Stimulated activated CD4-positive, alpha-beta T cell treated with anti-CD3 and anti-CD28 coated beads, TNF-alpha, amount 100 ng/mL, for 1 hour (primary cell): Measurements from ENCODE around the gene SPATA2.
"Not testable (repeated sequence)": the region's sequence is repeated elsewhere in the genome, so short reads cannot be mapped to it uniquely, and the experiment has no call there.

Experiments
- DNase-seq, 3 donors: peaks; one replicate each; pipeline ENCODE4 v3.0.0-alpha.2; 2020; ENCODE audit warnings: low read depth in 3 of 3, low spot score in 1 of 3

The SPATA2 gene

DNA sequence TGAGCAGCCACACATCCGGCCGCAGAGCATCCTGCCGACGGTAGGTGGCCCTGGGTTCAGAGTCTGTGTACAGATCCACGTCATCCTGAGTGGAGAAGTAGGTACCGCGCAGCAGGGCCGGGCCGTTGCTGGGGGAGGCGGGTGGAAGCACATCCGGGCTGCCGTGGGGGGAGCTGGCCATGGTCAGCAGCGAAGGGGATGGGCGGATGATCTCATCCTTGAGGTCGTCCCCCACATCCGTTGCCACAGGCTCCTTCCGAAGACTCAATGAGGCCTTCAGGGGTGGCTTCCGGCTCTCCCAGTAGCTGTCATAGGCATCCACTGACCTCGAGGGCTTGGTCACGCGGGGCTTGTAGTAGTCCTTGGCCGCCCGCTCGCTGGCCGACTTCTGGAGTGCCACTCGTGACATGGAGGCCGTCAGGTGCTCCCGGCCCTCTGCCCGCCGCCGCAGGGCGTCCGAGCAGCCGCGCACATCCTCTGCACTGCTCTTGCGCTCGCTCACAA lies 9.2 kb downstream of the SPATA2 start:
- no peak for DNase-seq

DNA sequence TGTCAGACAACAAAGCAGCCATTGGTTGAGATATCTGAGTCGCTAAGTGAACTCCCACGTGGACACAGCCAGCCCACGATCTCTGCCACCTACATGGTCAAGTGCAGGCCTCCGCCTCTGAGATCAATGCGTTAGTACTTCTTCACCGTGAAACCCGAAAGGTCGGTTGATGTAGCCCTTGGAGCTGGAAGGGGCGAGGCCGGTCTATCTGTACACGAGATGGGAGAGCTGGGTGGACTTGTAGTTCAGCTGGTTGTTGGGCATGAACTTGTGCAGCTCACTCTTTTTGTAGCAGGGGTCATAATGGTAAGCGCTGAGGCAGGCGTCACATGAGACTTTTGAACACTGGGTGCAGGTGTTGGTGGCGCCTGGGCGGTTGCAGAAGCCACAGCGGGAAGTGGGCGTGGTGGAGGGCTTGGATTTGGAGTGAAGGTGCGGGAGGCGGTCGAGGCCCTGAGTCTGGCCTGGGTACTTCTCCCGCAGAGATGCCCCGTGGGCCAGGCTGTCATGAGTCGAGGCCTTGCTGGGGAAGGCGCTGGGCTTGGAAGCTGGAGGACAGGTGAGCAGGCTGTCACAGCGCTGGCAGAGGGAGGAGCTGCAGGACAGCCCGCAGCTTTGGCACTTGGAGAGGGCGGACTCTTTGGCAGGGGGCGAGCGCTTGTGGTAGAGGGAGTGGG lies 9.8 kb downstream of the SPATA2 start:
- no peak for DNase-seq

DNA sequence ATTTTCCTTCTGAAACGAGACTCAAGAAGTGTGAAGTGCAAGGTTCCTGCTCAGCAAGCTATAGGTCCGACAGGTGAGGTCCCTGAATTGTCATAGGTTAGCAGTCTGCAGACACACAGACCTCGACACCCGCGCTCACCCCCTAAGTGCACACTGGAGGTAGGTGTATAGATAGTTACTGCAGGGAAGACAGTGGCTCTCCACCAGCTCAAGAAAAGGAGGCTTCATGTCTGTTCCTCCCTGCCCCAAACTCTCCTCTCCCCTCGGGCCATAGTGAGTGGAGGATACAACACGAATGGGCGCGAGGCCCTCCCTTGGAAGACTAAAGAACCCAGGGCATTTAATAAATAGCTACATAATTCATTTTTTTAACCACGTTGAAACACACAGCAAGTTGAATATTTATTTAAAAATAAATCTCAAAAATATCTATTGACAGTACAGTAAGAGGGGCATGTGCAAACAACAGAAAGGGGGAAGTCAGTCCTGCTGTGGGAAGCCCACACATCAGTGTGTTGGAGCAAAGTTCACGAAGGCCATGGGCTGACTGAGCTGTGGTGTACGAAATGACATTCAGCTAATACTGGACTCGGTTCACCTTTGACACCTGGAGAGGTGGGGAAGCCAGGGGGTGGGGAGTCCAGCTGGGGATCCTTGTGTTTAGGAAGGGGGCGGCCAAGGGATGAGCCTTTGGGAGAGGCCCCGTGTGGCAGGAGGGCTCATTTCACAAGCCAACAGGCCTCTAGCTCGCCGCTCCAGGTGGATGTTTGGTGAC lies 10.7 kb downstream of the SPATA2 start:
- DNase-seq = no peak

DNA sequence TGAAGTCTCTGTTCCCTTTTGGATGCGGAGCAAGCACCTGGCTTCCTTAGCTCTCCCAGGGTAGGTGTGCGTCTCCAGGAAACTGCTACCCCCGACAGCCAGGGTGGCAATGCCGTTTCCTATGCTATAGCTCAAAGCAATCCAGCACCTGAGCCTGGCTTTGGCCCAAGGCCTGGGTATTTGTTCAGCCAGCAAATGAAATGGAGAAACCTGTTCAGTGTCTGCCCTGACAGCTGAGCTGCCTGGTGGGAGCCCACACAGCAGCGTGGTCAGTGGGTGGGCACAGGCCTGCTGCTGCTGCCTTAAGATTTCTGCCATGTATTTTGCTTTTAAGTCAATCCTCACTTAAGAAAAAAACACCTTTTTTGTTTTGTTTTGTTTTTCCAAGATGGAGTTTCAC lies 13.7 kb downstream of the SPATA2 start:
- no peak for DNase-seq

DNA sequence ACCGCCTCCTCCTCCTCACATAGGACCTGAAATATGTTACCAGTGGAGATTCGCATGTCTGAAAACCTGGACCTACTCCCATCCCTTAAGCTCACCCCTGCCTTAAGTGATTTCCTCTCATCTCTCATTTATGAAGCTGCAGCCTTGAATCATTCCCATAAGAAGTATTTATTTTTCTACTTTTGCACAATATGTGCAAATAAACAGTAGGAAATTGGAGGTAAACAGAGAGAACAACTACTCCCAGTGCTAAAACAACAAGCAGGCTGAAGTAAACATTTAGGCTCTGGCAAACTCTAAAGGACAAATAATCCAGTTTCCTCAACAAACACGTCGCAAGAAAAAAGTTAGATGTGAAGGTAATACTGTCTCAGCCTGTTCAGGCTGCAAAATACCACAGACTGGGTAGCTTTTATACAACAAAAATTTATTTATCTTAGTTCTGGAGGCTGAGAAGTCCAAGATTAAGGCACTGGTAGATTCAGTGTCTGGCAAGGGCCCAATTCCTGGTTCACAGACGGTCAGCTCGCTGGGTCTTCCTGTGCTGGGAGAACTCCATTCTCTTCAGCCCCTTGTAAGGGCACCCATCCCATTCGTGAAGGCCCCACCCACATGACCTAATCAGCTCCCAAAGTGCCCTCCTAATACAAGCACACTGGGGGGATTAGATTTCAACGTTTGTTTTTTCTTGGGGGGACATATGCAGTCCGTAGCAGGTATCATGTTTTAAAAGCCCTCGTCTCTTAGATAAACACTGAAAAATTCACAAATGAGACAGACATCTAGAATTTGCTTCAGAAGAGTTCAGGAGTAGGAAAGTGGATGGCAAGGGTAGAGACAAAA lies 15.6 kb downstream of the SPATA2 start:
- DNase-seq = no peak

DNA sequence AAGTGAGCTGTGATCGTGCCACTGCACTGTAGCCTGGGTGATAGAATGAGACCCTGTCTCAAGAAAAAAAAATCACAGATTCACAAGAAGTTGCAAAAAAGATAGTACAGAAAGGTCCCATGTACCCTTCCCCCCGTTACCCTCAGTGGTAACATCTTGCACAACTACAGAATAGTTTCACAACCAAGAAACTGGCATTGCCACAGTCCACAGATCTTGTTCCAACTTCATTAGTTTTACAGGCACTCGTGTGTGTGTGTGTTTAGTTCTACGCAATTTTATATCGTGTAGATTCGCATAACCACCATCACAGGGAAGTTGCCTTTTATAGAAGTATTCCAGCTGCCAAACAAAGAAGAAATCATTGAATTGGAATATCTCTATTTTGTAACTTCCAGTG lies 19.1 kb downstream of the SPATA2 start:
- DNase-seq = no peak

DNA sequence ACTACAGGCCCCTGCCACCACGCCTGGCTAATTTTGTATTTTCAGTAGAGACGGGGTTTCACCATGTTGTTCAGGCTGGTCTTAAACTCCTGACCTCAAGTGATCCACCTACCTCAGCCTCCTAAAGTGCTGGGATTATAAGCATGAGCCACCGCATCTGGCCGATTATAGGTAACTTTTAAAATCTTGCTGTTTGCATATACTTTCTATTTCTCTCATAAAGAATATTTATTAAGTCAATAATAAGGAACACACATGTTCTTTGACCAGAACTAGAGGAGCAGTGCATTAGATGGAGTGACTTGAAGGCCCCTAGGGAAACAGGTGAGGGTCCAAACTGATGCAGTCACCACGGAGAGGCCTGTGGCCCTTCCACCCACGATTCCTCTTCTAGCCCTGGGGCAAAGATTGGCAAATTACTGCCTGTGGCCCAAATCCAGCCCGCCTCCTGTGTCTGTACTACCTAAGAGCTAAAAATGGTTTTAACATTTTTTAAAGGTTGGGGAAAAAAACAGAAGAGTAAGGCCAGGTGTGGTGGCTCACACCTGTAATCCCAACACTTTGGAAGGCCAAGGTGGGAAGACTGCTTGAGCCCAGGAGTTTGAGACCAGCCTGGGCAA lies 19.7 kb downstream of the SPATA2 start:
- not testable (repeated sequence) for DNase-seq

DNA sequence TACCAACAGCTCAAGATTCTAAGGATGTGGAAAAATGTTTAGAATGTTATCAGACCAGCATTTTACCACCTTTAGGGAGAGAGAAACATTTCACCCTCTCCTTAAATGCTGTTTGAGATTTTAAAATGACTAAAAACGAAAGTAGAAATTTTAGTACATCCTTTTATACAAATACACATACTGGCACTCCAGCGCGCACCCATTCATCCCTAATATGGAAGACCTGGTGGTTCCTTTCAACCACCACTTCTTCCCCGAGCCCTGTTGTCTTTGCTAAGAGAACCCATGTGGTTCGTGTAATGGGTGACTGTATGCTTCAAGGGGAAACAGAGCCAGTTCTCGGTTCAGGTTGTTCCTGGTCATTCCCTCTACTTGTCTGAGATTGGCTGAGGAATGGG lies 21.3 kb downstream of the SPATA2 start:
- no peak for DNase-seq

DNA sequence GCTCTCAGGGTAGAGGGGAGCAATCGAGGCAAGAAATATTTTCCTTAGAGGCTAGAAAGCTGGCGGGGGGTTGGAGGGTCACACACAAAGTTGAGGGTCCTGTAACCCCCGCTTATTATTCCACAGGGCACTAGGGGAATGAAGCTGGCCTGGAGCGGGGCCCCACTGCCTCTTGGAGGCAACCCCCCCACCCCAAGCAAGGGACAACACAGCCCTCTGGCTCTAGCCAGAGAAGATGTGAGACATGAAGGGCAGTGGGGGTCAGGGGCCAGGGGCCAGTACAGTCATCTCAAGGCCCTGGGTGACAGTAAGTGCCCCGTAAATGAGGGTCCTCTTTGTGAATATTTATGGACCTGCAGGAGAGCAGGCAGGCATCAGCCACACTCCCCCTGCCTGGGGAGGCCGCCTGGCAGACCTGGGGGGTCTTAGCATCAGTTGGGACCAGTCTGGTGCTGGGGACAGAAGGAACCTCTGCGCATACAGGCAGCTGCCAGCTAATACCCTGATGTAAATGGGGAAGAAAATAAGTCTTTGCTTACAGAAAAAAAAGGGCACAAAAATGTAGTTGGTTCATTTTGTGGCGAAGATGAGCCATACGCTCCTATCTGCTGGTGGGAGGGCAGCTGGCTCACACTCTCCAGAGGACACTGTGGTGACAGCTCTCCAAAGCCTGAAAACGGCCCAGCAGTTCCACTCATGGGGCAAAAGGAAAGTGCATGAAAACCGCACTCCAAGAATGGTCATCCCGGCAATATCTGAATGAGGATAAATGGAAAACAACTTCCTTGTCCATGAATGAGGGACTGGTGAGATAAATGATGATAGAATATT lies 21.9 kb downstream of the SPATA2 start:
- DNase-seq = no peak

DNA sequence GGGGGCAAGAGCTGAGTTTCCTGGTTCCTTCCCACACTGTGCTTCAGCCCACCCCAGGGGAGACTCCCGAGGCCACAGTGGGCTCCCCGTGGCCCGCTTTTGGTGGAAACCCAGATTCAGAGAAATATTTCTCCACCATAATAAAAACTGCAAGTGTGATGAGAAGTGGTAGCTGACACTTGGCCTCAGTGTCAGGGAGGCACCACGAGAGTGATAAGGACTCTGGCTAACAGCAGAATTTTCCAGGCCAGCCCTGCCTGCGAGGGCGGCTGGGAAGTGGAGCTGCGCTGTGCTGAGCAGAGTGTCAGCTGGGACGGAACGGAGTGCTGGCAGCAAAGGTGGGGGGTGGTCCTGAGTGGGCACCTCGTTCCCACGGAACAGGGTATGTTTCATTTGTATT lies 22.5 kb downstream of the SPATA2 start:
- no peak for DNase-seq

DNA sequence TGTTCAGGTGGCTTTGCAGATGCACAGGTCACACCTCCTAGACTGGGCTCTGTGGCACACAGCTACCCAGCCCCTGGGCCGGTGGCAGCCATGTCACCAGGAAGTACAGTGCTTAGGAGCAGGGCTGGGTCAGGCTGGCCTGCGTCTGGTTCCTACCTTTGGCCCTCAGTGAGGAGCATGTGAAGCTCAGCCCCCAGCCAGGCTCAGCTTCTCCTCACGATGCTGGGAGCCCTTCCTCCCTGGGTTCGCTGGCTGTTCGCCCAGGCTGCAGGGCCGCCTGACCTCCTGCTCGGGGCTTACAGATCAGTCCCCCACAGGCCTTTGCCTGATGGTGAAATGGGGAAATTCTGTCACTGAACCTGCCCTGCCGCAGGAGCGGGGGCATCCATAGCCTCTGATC lies 23.1 kb downstream of the SPATA2 start:
- no peak for DNase-seq

DNA sequence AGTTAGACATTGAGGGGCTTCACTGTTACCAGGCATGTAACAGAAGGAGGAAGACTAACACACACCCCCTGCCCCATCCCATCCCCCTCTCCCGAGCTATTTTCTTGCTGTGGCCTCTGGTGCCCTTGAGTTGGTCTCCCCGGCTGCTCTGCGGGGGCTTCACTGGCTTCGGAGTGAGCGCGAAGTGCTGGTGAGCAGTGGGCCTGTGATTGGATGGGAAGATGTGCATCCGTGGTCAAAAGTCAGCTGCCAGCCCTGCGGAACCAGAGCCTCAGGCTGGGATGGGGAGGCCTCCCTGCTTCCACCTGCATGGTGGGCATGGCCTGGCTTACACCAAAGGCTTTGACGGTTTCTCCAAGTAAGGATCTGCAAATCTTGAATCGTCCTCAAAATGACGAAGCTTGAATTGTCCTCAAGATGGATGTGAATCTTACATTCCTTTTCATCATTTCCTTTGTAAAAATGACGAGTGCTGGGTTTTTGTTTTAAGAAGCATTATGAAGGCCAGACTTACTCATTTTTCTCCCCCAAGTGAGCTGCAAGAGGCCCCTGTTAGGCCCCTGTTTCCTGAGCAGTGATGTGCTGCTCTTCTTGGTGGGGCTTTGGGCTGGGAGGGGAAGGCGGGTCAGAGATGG lies 23.7 kb downstream of the SPATA2 start:
- no peak for DNase-seq

DNA sequence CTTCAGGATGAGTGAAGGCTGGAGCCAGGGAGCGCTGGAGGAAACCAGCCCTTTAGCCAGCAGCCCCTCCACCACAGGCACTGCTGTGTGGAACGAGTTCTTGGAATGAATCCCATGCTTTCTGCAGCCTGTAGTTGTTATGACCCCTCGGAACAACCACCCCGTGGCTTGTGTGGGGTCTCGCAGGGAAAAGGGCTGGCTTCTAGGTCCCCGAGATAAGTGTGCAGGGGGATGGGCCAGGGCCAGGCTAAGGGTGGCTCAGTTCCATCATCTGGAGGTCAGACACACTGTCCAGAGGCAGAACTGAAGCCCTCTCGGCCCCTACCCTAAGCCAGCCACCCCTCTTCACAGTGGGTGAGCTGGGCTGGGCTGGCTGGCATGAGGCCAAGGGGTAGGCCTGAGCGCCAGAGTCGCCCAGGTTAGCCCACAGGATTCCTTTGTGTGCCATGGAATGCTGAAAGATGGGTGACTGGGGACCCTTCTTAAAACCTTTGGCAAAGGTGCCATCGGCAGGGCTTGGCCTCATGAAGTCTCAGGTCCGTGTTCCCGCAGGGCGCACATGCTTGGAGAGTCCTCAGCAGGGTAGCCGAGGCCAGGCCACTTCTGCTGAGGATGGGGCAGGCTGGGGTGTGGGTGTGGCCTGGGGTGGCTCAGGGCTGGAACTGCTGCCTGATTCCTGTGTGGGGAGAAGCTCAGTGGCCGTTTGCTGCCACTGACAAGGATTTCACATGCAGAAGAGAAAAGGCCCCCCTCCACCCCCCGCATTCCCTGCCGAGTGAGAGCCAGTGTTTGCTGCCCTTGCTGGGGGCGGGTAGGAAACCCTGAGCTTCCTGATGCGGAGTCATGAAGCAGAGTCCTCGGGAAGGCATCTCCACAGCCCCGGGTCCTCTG lies 24.6 kb downstream of the SPATA2 start:
- DNase-seq = no peak

DNA sequence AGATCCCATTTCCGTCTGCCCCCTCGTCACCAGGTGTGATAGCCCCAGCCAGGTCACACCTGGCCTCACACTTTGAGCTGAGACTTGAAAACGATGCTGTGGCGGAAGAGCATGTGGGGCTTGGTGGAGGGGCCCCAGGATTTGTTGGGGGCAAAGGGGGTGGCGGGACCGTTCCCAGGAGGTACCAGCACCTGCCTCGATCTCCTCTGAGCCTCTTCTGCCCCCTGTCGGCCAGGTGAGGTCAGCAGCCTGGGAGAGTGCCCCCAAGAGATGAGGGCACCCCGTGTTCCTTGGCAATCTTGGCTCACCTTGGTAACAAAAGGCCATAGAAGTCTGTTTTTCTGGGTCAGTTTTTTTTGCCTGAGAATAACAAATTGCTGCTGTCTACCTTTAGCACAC lies 25.4 kb downstream of the SPATA2 start:
- DNase-seq = no peak

DNA sequence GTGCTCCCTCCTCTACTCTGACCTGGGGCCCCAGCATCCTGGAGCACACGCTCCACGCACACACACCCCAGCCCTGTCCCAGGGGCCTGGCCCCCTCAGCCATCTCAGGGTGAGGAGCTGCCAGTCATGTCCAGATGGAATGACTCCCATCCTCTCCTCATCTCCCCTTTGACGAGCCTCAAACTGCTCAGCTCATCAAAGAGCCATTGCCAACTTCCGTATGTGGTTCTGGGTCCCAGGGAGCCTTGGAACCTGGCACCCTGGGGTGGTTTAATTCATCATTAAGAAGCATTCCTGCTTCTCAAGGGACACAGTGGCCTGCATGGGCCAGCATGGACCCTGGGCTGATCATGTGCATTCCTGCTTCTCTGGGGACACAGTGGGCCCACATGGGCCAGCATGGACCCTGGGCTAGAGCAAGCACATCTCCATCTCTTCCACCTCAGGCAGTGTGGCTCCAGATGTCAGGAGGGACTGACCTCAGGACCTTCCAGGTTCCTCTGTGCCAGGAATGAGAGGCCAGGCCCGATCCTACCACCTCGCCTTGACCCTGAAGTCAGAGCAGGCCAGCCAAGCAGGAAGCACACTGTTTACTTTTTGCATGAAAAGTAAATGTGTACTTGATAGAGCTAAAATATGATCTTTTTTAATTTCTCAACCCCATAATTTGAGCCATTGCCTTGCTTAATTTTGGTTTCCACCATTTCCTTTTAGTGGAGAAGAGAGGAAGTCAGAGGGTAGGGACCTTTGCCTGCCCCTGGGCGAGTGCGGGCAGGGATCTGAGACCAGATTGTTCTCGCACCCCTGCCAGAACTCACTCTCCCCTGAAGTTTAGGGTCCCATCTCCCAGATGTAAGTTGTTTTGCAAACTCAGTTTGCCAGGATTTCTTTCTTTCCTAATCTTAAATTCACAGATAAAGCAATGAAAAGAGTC lies 26.1 kb downstream of the SPATA2 start:
- DNase-seq = no peak

DNA sequence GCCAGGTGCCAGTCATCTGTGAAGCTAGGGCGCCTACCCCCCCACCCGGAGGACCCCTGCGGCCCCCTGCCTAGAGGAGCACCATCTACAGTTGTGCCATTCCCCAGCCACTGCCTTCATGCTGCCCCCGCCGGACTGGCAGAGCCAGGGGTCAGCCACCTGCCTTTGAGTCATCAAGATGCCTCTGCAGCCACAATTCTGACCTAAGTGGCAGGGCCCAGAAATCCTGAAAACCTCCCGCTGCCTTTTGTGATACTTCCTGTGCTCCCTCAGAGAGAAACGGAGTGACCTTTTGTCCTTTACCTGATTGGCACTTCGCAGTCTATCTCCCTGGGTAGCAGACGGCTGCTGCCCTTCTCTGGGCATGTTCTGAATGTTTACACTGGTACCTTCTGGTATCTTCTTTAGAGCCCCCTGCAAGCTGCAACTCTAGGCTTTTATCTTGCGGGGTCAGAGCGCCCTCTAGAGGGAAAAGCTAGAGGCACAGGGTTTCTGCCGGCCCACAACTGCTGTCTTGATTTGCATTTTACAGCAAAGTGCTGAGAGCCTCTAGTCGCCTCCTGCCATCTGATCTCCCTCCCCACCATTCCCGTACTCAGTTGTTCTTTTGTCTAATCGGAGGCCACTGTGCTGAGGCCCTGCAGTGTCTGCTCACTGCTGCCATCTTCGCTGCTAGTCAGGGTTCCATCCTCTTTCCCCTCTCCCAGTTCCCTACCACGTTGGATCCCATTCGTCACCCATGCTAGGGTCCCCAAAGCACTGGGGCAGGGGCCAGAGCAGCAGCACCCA lies 26.9 kb downstream of the SPATA2 start:
- DNase-seq = peak in 2 of 3 donors; percentile 13 to 37
